Stimulated activated CD8-positive, alpha-beta memory T cell treated with anti-CD3 and anti-CD28 coated beads, Interleukin-4, amount 100 ng/mL, for 24 hours (primary cell): ENCODE data around the gene DNM1.
"Not testable (repeated sequence)": the region's sequence is repeated elsewhere in the genome, so short reads cannot be mapped to it uniquely, and the experiment has no call there.

Experiments used
- DNase-seq: peaks from one replicate; pipeline ENCODE4 v3.0.0-alpha.2; 2020; ENCODE audit warnings: low read depth

The DNM1 gene

DNA sequence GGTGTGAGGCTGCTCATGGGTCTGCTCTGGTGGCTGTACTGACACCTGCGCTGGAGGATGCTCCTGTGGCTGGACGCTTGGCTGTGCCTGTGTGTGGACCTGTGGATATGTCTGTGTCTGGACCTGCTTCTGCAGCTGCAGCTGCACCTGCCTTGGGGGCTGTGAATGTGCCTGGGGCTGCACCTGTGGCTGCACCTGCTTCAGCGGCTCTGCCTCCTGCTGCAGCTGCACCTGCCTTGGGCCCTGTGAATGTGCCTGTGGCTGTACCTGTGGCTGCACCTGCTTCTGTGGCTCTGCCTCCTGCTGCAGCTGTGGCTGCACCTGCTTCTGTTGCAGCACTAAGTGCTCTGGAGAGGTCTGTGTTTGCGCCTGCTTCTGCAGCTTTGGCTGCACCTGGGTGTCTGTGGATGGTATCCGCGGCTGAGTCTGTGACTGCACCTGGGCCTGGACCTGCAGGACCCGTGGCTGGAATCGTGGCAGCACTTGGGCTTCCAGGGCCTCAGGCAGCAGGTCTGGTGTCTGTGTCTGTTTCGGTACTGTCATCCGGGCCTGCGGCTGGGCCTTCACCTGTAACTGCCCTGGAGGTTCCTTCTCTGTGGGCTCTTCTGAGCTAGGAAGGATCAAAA, 24.3 kb upstream of the DNM1 start:
- no peak for DNase-seq

DNA sequence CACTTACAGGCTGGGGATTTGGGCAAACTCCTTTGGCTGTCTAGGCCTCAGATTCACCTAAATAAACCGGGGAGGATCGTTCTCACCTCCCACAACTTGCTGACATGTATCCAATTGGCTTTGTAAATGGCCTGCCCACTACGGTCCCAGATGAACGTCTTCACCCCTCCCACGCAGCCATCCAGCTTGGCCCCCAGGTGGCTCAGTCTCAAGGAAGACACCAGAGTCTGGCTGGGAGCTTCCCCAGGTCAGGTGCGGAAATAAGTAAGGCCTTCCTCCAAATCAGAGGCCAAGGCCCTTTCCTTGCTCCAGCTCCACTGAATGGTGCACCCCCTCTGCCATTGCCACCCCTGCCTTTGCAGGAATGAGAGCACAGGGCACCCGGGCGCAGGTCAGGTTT, 23.2 kb upstream of the DNM1 start:
- DNase-seq: no peak

DNA sequence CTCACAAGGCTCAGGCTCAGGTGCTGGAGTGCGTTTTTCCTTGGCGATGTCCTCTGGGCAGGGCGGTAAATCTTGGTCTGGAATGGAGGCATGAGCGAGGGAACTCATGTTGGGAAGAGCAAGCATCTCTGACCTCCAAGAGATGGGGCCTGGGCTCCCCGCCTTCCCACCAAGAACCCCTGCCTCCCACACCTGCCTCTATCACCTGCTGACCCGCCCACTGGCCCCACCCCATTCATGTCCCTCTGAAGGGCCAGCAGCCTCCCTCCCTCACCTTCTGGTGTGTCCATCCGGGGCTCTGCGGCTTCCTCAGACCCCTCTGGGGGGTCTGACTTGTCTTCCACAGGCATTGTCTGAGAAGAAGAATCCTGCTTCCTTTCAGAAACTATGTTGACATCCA, 22.7 kb upstream of the DNM1 start:
- DNase-seq: no peak

- DNase-seq: not testable (repeated sequence)
Observed at GRCh38 chr9:128181480-128181879, 21.7 kb upstream of the DNM1 start.

GRCh38 chr9:128182893-128183588, 20.1 kb upstream of the DNM1 start:
- no peak for DNase-seq

DNA sequence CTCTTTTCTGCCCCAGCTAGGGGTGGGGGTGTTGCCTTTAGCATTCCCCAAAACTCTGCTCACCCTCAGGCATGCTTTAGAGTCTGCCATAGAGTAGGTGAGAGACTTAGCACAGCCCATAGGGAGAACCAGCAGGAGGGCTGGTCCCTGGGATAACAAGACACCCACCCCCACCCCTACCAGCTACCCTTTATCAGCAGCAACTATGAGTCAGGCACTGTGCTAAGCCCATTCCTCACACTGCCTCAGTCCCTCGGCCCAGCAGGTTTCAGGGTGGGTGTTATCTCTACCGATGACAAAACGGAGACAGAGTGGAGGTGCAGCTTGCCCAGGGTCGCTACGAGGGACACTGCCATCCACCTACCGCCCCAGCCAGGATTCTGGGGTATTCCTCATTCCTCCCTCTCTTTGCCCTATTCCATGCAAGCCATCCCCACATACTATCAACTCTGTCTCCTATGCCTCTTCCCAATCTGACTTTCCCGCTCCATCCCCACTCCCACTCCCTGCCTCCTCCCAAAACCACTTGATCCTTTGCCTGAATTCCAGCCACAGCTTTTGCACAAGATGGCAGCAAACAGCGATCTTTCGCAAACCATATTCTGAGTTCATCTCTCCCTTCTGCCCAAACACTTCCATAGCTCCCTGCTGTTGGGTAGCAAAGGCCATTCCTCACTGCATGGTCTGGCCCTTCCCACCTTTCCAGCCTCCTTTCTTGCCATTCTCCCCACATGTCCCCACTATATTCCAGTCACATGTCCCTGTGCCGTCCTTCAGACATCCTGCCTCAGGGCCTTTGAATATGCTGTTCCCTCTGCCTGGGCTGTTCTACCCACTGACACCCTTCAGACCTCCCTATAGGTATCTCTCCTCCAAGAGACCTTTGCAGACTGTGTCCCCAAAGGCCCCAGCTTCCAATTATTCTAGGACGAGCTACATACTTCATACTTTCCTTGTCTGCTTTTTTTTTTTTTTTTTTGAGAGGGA, 16.9 kb upstream of the DNM1 start:
- DNase-seq: no peak

DNA sequence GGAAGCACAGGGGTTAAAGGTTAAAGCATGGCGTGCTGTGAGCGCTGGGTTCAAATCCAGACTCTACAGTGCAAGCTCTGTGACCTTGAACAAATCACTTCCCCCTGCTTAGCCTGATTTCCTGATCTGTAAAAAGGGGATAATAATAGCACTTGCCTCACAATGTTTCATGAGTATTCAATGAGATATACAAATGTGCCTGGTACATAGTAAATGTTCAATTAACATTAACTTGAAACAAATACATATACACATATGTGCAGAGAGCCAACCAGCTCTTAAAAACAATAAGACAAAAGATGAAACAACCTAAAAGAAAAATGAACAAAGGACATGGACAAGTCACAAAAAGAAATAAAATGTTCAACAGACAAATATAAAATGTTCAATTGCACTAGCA, 15.8 kb upstream of the DNM1 start:
- no peak for DNase-seq

- no peak for DNase-seq
Observed at GRCh38 chr9:128188209-128188608, 15.0 kb upstream of the DNM1 start.

DNA sequence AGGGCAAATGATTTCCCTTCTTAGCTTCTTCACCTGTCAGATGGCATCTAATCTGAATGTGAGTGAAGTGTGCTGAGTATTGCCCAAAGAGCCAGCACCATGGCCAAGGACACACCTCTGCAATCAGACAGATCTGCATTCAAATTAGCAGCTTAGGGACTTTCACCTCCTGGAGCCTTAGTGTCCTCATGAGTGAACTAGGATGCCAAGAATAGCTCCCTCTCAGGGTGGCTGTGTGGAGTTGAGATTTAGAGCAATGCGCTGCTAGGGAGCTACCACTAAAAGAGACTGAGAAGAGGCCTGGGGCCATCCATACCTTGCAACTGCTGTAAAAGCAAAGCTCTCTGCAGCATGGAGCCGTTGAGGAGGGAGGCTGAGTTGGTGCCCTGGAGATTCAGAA, 13.2 kb upstream of the DNM1 start:
- DNase-seq: no peak

- DNase-seq: no peak
Observed at GRCh38 chr9:128190516-128191405, 12.4 kb upstream of the DNM1 start.

GRCh38 chr9:128191406-128192046, 11.7 kb upstream of the DNM1 start, which contains the start of gene CIZ1:
TSS of gene CIZ1 (minus strand) at chr9:128191572. CDS start at chr9:128190857, 715 bp downstream.
- peak; percentile 68 for DNase-seq

- DNase-seq: no peak
Observed at GRCh38 chr9:128192601-128193371, 10.4 kb upstream of the DNM1 start.

DNA sequence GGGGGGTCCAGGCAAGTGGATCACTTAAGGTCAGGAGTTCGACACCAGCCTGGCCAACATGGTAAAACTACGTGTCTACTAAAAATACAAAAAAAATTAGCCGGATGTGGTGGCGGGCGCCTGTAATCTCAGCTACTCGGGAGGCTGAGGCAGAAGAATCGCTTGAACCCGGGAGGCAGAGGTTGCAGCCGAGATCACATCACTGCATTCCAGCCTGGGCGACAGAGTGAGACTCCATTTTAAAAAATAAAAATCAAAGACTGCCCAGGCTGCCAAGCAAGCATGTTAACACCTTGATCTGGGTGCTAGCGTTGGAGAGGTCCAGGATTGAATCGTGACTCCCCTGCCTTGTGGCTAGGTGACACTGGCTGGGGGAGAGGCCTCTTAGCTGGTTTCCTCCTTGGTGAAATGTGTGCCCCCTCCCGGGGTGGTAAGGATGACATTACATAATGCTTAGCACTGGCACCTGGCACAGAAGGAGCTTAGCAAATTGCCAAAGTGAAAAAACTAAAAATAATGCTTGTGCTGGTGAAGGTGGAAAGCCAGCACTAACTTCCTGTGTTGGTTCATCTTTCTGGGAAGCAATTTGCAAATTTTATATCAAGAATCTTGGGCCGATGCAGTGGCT, 9.6 kb upstream of the DNM1 start:
- no peak for DNase-seq

DNA sequence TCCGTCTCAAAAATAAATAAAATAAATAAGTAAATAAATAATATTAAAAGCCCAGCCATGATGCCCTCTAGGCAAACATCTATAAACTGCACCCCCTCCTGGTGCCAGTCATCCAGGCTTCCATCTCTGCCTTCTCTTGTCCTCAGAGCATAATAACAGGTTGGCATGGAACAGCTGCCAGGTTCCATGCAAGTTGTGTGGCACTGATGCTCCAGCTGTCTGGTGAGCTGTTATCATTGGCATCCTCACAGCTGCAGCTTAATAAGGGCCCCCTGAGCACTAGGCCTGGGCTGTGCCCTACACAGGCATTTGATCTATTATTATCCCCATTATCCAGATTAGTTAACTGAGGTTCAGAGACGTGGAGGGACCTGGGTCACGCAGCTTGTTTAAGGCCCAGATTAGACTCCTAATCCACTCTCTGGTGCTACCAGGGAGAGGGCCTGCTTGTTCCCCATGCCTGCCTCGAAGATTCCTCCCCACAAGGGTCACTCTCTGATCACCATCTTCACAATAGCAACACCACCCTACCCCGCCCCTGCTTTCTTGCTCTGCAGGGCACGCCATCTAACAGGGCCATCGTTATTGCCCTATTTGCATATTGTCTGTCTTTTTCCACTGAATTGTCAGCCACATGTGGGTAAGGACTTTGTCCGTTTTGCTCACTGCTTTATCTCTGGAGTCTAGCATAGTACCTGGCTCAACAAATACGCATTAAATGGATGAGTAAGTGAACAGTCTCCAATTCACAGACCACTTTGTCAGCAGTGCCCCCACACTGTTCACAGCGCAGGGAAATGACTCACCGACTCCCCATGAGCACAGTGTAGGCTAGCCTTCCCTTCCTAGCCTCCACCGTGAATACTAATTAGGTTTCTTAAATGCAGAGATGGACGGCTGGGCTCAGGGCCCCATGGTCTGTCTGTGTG, 1.5 kb upstream of the DNM1 start:
- no peak for DNase-seq

GRCh38 chr9:128202648-128203023, 543 bp upstream of the DNM1 start:
- DNase-seq: no peak

GRCh38 chr9:128203707-128204551, 750 bp downstream of the DNM1 start:
- no peak for DNase-seq

DNA sequence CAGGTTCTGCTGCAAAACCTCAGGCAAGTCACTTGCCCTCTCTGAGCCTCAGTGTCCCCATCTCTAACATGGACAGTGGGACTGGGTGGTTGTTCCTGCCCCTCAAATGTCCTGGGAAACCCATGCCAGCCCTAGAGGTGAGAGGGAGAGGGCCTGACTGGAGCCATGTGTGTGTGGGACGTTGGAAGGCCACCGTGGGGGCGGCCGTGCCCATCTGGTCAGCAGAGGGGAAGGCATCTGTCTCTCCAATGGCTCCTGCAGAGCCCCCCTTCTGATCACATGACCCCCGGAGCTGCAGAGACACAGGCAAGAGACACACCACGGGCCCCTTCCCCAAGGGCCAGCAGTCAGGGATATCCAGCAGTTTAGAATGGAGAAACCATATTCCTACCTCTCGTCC, 1.7 kb downstream of the DNM1 start:
- no peak for DNase-seq
